ENCODE results near the gene TMOD1.

DNA sequence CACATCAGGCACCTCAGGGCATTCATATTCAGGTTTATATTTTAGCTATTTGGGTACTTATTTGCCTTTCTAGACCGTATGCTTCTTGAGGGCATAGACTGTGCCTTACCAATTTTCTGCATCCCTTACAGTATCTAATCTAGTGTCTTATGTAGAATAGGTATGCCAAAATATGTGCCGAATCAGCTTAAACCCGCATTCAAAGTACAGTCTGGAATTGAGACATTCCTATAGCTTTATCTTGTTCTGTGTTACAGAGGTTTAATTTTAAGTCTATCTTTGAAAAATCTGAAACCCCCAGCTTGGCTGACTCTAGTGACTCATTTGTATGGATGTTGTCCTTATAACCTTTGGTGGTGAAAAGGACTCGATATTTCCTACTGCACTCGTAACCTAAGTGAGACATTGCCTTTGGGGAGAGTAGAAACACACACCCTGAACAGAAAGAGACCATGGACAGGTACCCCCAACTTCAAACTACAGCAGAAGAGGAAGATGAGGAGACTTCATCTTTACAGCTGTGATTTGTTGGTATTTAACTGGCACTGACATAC is 27.0 kb upstream of the TMOD1 start:
- TF ChIP-seq, protein P1, sequence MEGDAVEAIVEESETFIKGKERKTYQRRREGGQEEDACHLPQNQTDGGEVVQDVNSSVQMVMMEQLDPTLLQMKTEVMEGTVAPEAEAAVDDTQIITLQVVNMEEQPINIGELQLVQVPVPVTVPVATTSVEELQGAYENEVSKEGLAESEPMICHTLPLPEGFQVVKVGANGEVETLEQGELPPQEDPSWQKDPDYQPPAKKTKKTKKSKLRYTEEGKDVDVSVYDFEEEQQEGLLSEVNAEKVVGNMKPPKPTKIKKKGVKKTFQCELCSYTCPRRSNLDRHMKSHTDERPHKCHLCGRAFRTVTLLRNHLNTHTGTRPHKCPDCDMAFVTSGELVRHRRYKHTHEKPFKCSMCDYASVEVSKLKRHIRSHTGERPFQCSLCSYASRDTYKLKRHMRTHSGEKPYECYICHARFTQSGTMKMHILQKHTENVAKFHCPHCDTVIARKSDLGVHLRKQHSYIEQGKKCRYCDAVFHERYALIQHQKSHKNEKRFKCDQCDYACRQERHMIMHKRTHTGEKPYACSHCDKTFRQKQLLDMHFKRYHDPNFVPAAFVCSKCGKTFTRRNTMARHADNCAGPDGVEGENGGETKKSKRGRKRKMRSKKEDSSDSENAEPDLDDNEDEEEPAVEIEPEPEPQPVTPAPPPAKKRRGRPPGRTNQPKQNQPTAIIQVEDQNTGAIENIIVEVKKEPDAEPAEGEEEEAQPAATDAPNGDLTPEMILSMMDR (IDR thresholded peaks at IDR 0.05 in 4 of 5, conservative IDR thresholded peaks at IDR 0.05 in 1 of 5) = no peak
- no peak for TF ChIP-seq POLR2A (IDR thresholded peaks at IDR 0.05)

Measured in gastrocnemius medialis (tissue), 4 donors.